Measurements from ENCODE around the gene ALKAL2. TPM values are rescaled to one million over a fixed set of nuclear protein-coding genes. Genes with fewer than 3 reads are reported as not detected.

ALKAL2 gene
- total and polyA plus RNA-seq, 10 of the 15 experiments (the other 5 are each of a cell fraction or from before 2014, with no cell fraction given), result 0.11 to 0.29 (median 0.11) TPM; not detected in 7

GRCh38 chr2:238869-239268 is 49.0 kb downstream of the ALKAL2 start:
- Histone ChIP-seq H3K27me3 (replicated peaks in 1 of 2; ENCODE audit: control insufficient read depth in 2 of 2, insufficient read depth in 2 of 2, low read length in 1 of 2) (no peaks in the 10 kb centered on the region), H3K27ac (ENCODE audit: control insufficient read depth, insufficient read depth) (no peak overlapping the region), H3K36me3 (ENCODE audit: control insufficient read depth in 2 of 2, insufficient read depth in 2 of 2, low read length in 1 of 2) (no peaks in the 10 kb centered on the region), H4K20me1 (ENCODE audit: control insufficient read depth, insufficient read depth) (no peaks in the 10 kb centered on the region), H2AFZ (ENCODE audit: control insufficient read depth, low read depth, low read length) (no peak overlapping the region), H3K9me3 (replicated peaks; ENCODE audit: control insufficient read depth, insufficient read depth, low read length) (no peaks in the 10 kb centered on the region), H3K9ac (ENCODE audit: control insufficient read depth, insufficient read depth, low read length) (no peak overlapping the region), H3K4me2 (ENCODE audit: control insufficient read depth, insufficient read depth) (no peak overlapping the region), H3K79me2 (ENCODE audit: control insufficient read depth, insufficient read depth, low read length) (no peaks in the 10 kb centered on the region), H3K4me1 (ENCODE audit: control insufficient read depth, insufficient read depth, low read length) (no peaks in the 10 kb centered on the region), H3K4me3 (no peak overlapping the region)
- 73% methylated on average over 5 of the region's 5 CpGs for WGBS (ENCODE audit: insufficient coverage, insufficient replicate concordance, low lambda C conversion rate, missing lambda C conversion rate)
- ATAC-seq (no peak), FAIRE-seq (no peak), DNase-seq (ENCODE audit: low read depth, low spot score) (no peak)
- RAD21 ChIA-PET (ENCODE audit: unreplicated experiment), result no interaction called here
- SMC1A ChIA-PET (ENCODE audit: uncharacterized antibody, unreplicated experiment), result interaction anchor here (1.1 kb wide), 1 partner anchor 25 kb away, joined by 3 read pairs; no protein-coding TSS in a partner anchor
- no TSS peak for BruUV-seq (replicated peaks)
- TF ChIP-seq LARP7 (IDR thresholded peaks at IDR 0.05), result no peak
- no peak for TF ChIP-seq FOS (IDR thresholded peaks at IDR 0.05; ENCODE audit: borderline replicate concordance, extremely low read depth, insufficient read length)
- no peak for TF ChIP-seq IRF3 (IDR thresholded peaks at IDR 0.05)
- no peak for TF ChIP-seq SREBF1 (IDR thresholded peaks at IDR 0.05; ENCODE audit: low read length)
- intact Hi-C loops (cut with micrococcal nuclease; ENCODE audit: unreplicated experiment) (no loop called here), in situ Hi-C loops (cut with MboI) (no loop called here)
- CTCF ChIA-PET, result interaction anchor here (1.1 to 3.0 kb wide), 2 partner anchors 8 to 35 kb away, joined by 3 to 14 read pairs; no protein-coding TSS in a partner anchor
- POLR2A ChIA-PET, result no interaction called here

- POLR2A ChIA-PET, result no interaction called here
These were observed 49.5 kb downstream of the ALKAL2 start for GRCh38 chr2:238431-238830.

More at GRCh38 chr2:238431-238830, 49.5 kb downstream of the ALKAL2 start:
- ATAC-seq, result no peak
- H3K4me1 ChIP-seq (ENCODE audit: control insufficient read depth, insufficient read depth, low read length), result no peaks in the 10 kb centered on the region
- intact Hi-C loops (cut with micrococcal nuclease; ENCODE audit: unreplicated experiment), result no loop called here
- no peaks in the 10 kb centered on the region for H3K9me3 ChIP-seq (replicated peaks; ENCODE audit: control insufficient read depth, insufficient read depth, low read length)
- no peak overlapping the region for H3K27ac ChIP-seq (ENCODE audit: control insufficient read depth, insufficient read depth)
- RAD21 ChIA-PET (ENCODE audit: unreplicated experiment), result interaction anchor here (1.0 kb wide), 1 partner anchor 8 kb away, joined by 3 read pairs; no protein-coding TSS in a partner anchor
- no peak overlapping the region for H3K4me2 ChIP-seq (ENCODE audit: control insufficient read depth, insufficient read depth)
- CTCF ChIA-PET, result interaction anchor here (3.0 kb wide), 1 partner anchor 9 kb away, joined by 14 read pairs; no protein-coding TSS in a partner anchor
- no peak overlapping the region for H3K4me3 ChIP-seq
- no peaks in the 10 kb centered on the region for H3K79me2 ChIP-seq (ENCODE audit: control insufficient read depth, insufficient read depth, low read length)
- SMC1A ChIA-PET (ENCODE audit: uncharacterized antibody, unreplicated experiment), result interaction anchor here (1.2 kb wide), 1 partner anchor 9 kb away, joined by 4 read pairs; no protein-coding TSS in a partner anchor
- H2AFZ ChIP-seq (ENCODE audit: control insufficient read depth, low read depth, low read length), result no peak overlapping the region
- H3K9ac ChIP-seq (ENCODE audit: control insufficient read depth, insufficient read depth, low read length), result no peak overlapping the region
- no peaks in the 10 kb centered on the region for H3K36me3 ChIP-seq (ENCODE audit: control insufficient read depth in 2 of 2, insufficient read depth in 2 of 2, low read length in 1 of 2)
- TF ChIP-seq HCFC1 (IDR thresholded peaks at IDR 0.05; ENCODE audit: low read length), result no peak
- no peak for TF ChIP-seq WRNIP1 (IDR thresholded peaks at IDR 0.05; ENCODE audit: borderline replicate concordance, low read depth, low read length)
- TF ChIP-seq POLR2AphosphoS2 (IDR thresholded peaks at IDR 0.05; ENCODE audit: low read depth, low read length), result no peak
- no peak for TF ChIP-seq ASH2L (IDR thresholded peaks at IDR 0.05; ENCODE audit: borderline replicate concordance, low read depth)
- no peak for TF ChIP-seq USF2 (IDR thresholded peaks at IDR 0.05; ENCODE audit: borderline replicate concordance, low read depth, low read length)
- H3K27me3 ChIP-seq (replicated peaks in 1 of 2; ENCODE audit: control insufficient read depth in 2 of 2, insufficient read depth in 2 of 2, low read length in 1 of 2), result no peaks in the 10 kb centered on the region
- no peak for FAIRE-seq
- in situ Hi-C loops (cut with MboI), result no loop called here
- no peaks in the 10 kb centered on the region for H4K20me1 ChIP-seq (ENCODE audit: control insufficient read depth, insufficient read depth)
- DNase-seq (ENCODE audit: low read depth, low spot score), result no peak
- BruUV-seq (replicated peaks), result no TSS peak
- WGBS (ENCODE audit: insufficient coverage, insufficient replicate concordance, low lambda C conversion rate, missing lambda C conversion rate), result 67% methylated on average over 3 of the region's 3 CpGs

Measured in GM12878 (cell line).